HepG2 (cell line): ENCODE measurements around the gene TMEM95. TPM values are rescaled to one million over a fixed set of nuclear protein-coding genes. Genes with fewer than 3 reads are reported as not detected.

Experiments used
- ETS1 ChIP-seq: sonication (generic); formaldehyde crosslinking; IDR thresholded peaks from 2 replicates; pipeline ENCODE4 v1.4.0; 2020; ENCODE audit warnings: missing genetic modification reagents
- FIP1L1 ChIP-seq: fragments of 200-400 bp; formaldehyde crosslinking; IDR thresholded peaks from 2 replicates; pipeline ENCODE4 v1.6.1; 2018; ENCODE audit warnings: low read depth, mild to moderate bottlenecking, low read length, moderate library complexity, borderline replicate concordance; ENCODE audit not compliant: insufficient read depth
- FOXK2 ChIP-seq: fragments of 450-650 bp; IDR thresholded peaks from 2 replicates; pipeline ENCODE4 v1.6.1; 2016
- GABPB1 ChIP-seq: IDR thresholded peaks from 2 replicates; pipeline ENCODE4 v1.6.1; 2016; ENCODE audit warnings: mild to moderate bottlenecking, missing genetic modification reagents, moderate library complexity, missing compliant biosample characterization
- HBP1 ChIP-seq: IDR thresholded peaks from 2 replicates; pipeline ENCODE4 v1.6.1; 2016; ENCODE audit warnings: low read depth, control low read depth
- HMGA1 ChIP-seq: sonication (generic); formaldehyde crosslinking; conservative IDR thresholded peaks from 2 replicates; pipeline ENCODE4 v1.4.0; 2020; ENCODE audit warnings: missing genetic modification reagents
- JARID2 ChIP-seq: sonication (generic); formaldehyde crosslinking; IDR thresholded peaks from 2 replicates; pipeline ENCODE4 v1.8.1; 2023; ENCODE audit warnings: missing genetic modification reagents, inconsistent platforms; ENCODE audit not compliant: insufficient replicate concordance
- MAZ ChIP-seq, 2 experiments: sonication (generic) in 1 of 2; formaldehyde crosslinking in 1 of 2; IDR thresholded peaks; 2 replicates each; pipeline versions ENCODE4 v1.5.0 to v1.6.1; 2012 to 2020; ENCODE audit warnings: low read depth in 2 of 2, mild to moderate bottlenecking in 2 of 2, borderline replicate concordance in 1 of 2, improper control_type of control experiment in 1 of 2, low read length in 1 of 2, missing genetic modification reagents in 1 of 2, moderate library complexity in 1 of 2
- PLSCR1 ChIP-seq: sonication (generic); formaldehyde crosslinking; IDR thresholded peaks from 2 replicates; pipeline ENCODE4 v1.5.0; 2020; ENCODE audit warnings: missing genetic modification reagents, mild to moderate bottlenecking, borderline replicate concordance
- POLR2AphosphoS2 ChIP-seq: IDR thresholded peaks from 2 replicates; pipeline ENCODE4 v1.6.1; 2011; ENCODE audit warnings: low read depth, low read length, improper control_type of control experiment
- RAD51 ChIP-seq: fragments of 450-650 bp; IDR thresholded peaks from 2 replicates; pipeline ENCODE4 v1.6.1; 2016; ENCODE audit warnings: borderline replicate concordance
- TMF1 ChIP-seq: sonication (generic); formaldehyde crosslinking; IDR thresholded peaks from 2 replicates; pipeline ENCODE4 v1.8.1; 2022; ENCODE audit warnings: low read depth, missing genetic modification reagents
- ZBTB37 ChIP-seq: sonication (generic); formaldehyde crosslinking; IDR thresholded peaks from 2 replicates; pipeline ENCODE4 v1.4.0; 2020; ENCODE audit warnings: mild to moderate bottlenecking, missing genetic modification reagents
- ZFX ChIP-seq: sonication (generic); formaldehyde crosslinking; IDR thresholded peaks from 2 replicates; pipeline ENCODE4 v1.4.0; 2020; ENCODE audit warnings: mild to moderate bottlenecking, low read depth, missing genetic modification reagents, moderate library complexity
- ZKSCAN8 ChIP-seq: IDR thresholded peaks from 2 replicates; pipeline ENCODE4 v1.6.1; 2016; ENCODE audit warnings: borderline replicate concordance, missing genetic modification reagents, missing compliant biosample characterization
- ZNF101 ChIP-seq: sonication (generic); formaldehyde crosslinking; IDR thresholded peaks from 2 replicates; pipeline ENCODE4 v1.4.0; 2020; ENCODE audit warnings: mild to moderate bottlenecking, low read depth, missing genetic modification reagents, borderline replicate concordance
- ZNF18 ChIP-seq: sonication (generic); formaldehyde crosslinking; IDR thresholded peaks from 2 replicates; pipeline ENCODE4 v1.8.0; 2022; ENCODE audit warnings: mild to moderate bottlenecking, missing genetic modification reagents; ENCODE audit not compliant: insufficient replicate concordance
- ZNF543 ChIP-seq: sonication (generic); formaldehyde crosslinking; IDR thresholded peaks from 2 replicates; pipeline ENCODE4 v1.4.0; 2020; ENCODE audit warnings: mild to moderate bottlenecking, missing genetic modification reagents
- ZNF580 ChIP-seq: IDR thresholded peaks from 2 replicates; pipeline ENCODE4 v1.6.1; 2016; ENCODE audit warnings: low read depth, borderline replicate concordance
- ZNF598 ChIP-seq: sonication (generic); formaldehyde crosslinking; IDR thresholded peaks from 2 replicates; pipeline ENCODE4 v1.5.1; 2020; ENCODE audit warnings: mild to moderate bottlenecking, missing genetic modification reagents, borderline replicate concordance
- ZNF772 ChIP-seq: sonication (generic); formaldehyde crosslinking; IDR thresholded peaks from 2 replicates; pipeline ENCODE4 v1.5.0; 2020; ENCODE audit warnings: mild to moderate bottlenecking, missing genetic modification reagents
- polyA plus RNA-seq, 8 experiments: library from polyadenylated mRNA; depleted of rRNA in 3 of 8; stranded (reverse) in 7 of 8; unstranded in 1 of 8; fragments of >200 nt; fragmentation: Illumina TruSeq in 4 of 8; extraction: Trizol in 4 of 8; gene quantifications; 2 replicates each; pipeline versions ENCODE4 v1.2.1 to v1.2.3, GENCODE V29; 2011 to 2016; ENCODE audit warnings: low read depth in 4 of 8, missing spikeins in 1 of 8, mixed read lengths in 1 of 8; ENCODE audit not compliant: insufficient read depth in 1 of 8
- total RNA-seq, 5 experiments: library from RNA; depleted of rRNA; stranded (reverse); fragments of >200 nt; fragmentation: Illumina TruSeq; extraction: Trizol; gene quantifications; 2 replicates each; pipeline ENCODE4 v1.2.3, GENCODE V29; 2016; ENCODE audit warnings: low read depth in 1 of 5

TMEM95 gene
- total and polyA plus RNA-seq, 2 of the 13 experiments (the other 11 are each of a cell fraction or from before 2014, with no cell fraction given), result not detected

GRCh38 chr17:7351665-7352502 lies 3.1 kb upstream of the TMEM95 start, which contains the start of gene KCTD11 (continued):
- TF ChIP-seq HBP1 (CRISPR knock-in tag), result peak; percentile 51
- peak; percentile 80 for TF ChIP-seq ZNF18 (CRISPR knock-in tag)
- TF ChIP-seq ZBTB37 (CRISPR knock-in tag), result no peak
- no peak for TF ChIP-seq ZNF598 (CRISPR knock-in tag)
- TF ChIP-seq ZNF101 (CRISPR knock-in tag), result no peak
- TF ChIP-seq RAD51, result no peak
- TF ChIP-seq PLSCR1 (CRISPR knock-in tag), result no peak
- TF ChIP-seq GABPB1 (CRISPR knock-in tag), result peak; percentile 82; the same call in 1 of the 2 replicates
- TF ChIP-seq HMGA1, result no peak
- TF ChIP-seq ZKSCAN8 (CRISPR knock-in tag), result no peak; the same call in 1 of the 2 replicates
- TF ChIP-seq JARID2 (CRISPR knock-in tag), result no peak
- TF ChIP-seq ZNF543 (CRISPR knock-in tag), result no peak
- no peak for TF ChIP-seq FIP1L1
- TF ChIP-seq POLR2AphosphoS2, result no peak
- no peak for TF ChIP-seq ETS1 (CRISPR knock-in tag)
- no peak for TF ChIP-seq TMF1 (CRISPR knock-in tag)
- TF ChIP-seq ZNF580 (CRISPR knock-in tag), result peak; percentile 19; the same call in 1 of the 2 replicates
- peak; percentile 46; the same call in 1 of the 2 replicates for TF ChIP-seq ZNF772 (CRISPR knock-in tag)
- TF ChIP-seq ZFX (CRISPR knock-in tag), result peak; percentile 81
- TF ChIP-seq FOXK2, result no peak
- peak; percentile 78 for TF ChIP-seq MAZ (IDR thresholded peaks at IDR 0.05; ENCODE audit: borderline replicate concordance, low read depth, low read length)
- no peak for TF ChIP-seq MAZ (CRISPR knock-in tag; IDR thresholded peaks at IDR 0.05; ENCODE audit: low read depth)
